Neural cell (in vitro differentiated cells): Measurements from ENCODE around the gene SOD3.

Source experiments
- CTCF ChIP-seq: fragments of 450-650 bp; IDR thresholded peaks from 2 replicates; pipeline ENCODE4 v1.5.1; 2014; ENCODE audit warnings: antibody characterized with exemption, mild to moderate bottlenecking, moderate library complexity; ENCODE audit not compliant: poor library complexity, severe bottlenecking
- EP300 ChIP-seq: fragments of 450-650 bp; conservative IDR thresholded peaks from 2 replicates; pipeline ENCODE4 v1.6.1; 2014; ENCODE audit warnings: antibody characterized with exemption, mild to moderate bottlenecking, moderate library complexity; ENCODE audit not compliant: poor library complexity, severe bottlenecking
- EZH2 ChIP-seq: fragments of 200-600, 300-800 bp; shearing (Covaris generic), sonication (generic); IDR thresholded peaks from 2 replicates; pipeline ENCODE4 v1.6.1; 2014; ENCODE audit warnings: antibody characterized with exemption, low read length, borderline replicate concordance, mild to moderate bottlenecking; ENCODE audit not compliant: insufficient read depth, poor library complexity, severe bottlenecking
- MXI1 ChIP-seq: fragments of 450-650 bp; conservative IDR thresholded peaks from 2 replicates; pipeline ENCODE4 v1.6.1; 2014; ENCODE audit warnings: antibody characterized with exemption, mild to moderate bottlenecking; ENCODE audit not compliant: poor library complexity, severe bottlenecking
- POLR2AphosphoS5 ChIP-seq: IDR thresholded peaks from 2 replicates; pipeline ENCODE4 v1.6.1; 2012
- TF ChIP-seq, protein P1 (sequence below): IDR thresholded peaks from 2 replicates; pipeline ENCODE4 v1.6.1; 2012; ENCODE audit warnings: borderline replicate concordance

DNA sequence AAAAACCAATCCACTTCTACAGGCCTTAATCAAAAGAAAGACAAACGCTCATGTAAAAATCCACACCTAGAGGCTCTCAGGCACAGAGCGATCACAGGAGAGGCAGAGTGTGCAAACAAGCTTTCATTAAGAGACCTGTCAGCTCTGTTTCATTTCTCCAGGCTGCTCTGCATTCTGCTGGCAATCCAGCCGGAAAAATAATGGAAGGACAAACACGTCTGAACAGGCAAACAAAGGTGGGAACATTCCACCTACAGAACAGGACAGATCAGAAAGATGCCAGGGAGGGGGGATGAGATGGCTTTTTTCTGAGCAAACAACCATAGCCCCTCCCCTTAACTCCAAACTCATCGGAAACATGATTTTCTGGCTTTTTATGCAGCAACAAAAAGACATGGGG is 9.7 kb downstream of the SOD3 start:
- TF ChIP-seq EZH2: no peak
- TF ChIP-seq EP300: no peak
- TF ChIP-seq, protein P1, sequence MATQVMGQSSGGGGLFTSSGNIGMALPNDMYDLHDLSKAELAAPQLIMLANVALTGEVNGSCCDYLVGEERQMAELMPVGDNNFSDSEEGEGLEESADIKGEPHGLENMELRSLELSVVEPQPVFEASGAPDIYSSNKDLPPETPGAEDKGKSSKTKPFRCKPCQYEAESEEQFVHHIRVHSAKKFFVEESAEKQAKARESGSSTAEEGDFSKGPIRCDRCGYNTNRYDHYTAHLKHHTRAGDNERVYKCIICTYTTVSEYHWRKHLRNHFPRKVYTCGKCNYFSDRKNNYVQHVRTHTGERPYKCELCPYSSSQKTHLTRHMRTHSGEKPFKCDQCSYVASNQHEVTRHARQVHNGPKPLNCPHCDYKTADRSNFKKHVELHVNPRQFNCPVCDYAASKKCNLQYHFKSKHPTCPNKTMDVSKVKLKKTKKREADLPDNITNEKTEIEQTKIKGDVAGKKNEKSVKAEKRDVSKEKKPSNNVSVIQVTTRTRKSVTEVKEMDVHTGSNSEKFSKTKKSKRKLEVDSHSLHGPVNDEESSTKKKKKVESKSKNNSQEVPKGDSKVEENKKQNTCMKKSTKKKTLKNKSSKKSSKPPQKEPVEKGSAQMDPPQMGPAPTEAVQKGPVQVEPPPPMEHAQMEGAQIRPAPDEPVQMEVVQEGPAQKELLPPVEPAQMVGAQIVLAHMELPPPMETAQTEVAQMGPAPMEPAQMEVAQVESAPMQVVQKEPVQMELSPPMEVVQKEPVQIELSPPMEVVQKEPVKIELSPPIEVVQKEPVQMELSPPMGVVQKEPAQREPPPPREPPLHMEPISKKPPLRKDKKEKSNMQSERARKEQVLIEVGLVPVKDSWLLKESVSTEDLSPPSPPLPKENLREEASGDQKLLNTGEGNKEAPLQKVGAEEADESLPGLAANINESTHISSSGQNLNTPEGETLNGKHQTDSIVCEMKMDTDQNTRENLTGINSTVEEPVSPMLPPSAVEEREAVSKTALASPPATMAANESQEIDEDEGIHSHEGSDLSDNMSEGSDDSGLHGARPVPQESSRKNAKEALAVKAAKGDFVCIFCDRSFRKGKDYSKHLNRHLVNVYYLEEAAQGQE: no peak
- no peak for TF ChIP-seq CTCF
- TF ChIP-seq POLR2AphosphoS5: no peak
- TF ChIP-seq MXI1: no peak
